ENCODE measurements around the gene PLCB1. TPM values are rescaled to one million over a fixed set of nuclear protein-coding genes. Genes with fewer than 3 reads are reported as not detected.

PLCB1 gene
- polyA plus RNA-seq, 1 donor (not counting 4 experiments of a cell fraction or from before 2014, with no cell fraction given): 0.37 TPM

DNA sequence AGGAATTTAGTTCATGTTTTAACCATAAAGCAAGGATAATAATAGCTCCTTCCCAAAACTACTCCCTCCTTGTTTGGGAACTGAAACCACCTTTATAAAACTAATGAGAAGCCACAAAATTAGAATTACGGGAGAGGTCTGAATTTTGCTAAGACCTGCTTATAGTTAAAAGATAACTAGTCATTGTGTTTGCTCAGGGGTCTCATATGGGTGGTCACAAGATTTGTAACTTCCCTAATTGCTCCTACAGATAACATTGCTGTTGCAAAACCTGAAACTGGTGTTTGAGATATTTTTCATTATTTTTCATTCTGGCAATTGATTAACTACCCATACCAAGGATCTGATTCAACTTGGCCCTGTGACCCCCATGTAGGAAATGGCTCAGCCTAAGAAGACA is 782.4 kb downstream of the PLCB1 start:
- H3K9me1 ChIP-seq (ENCODE audit: control insufficient read depth, extremely low read depth, insufficient read depth, low read length): no peaks in the 10 kb centered on the region
- no peaks in the 10 kb centered on the region for H3K9me3 ChIP-seq (ENCODE audit: control insufficient read depth, low read depth, low read length)
- no peak overlapping the region for H3K4me2 ChIP-seq (ENCODE audit: control insufficient read depth, extremely low read depth, insufficient read depth, low read depth, low read length)
- H3K27ac ChIP-seq (ENCODE audit: control insufficient read depth, insufficient read depth, low read length): no peak overlapping the region
- FAIRE-seq (no peak), DNase-seq (ENCODE audit: low read depth, low spot score) (no peak)
- no peaks in the 10 kb centered on the region for H3K4me1 ChIP-seq (ENCODE audit: control insufficient read depth, extremely low read depth, insufficient read depth, low read length)
- no peaks in the 10 kb centered on the region for H3K79me2 ChIP-seq (ENCODE audit: control insufficient read depth, insufficient read depth, low read length)
- no peaks in the 10 kb centered on the region for H4K20me1 ChIP-seq (ENCODE audit: control insufficient read depth, extremely low read depth, insufficient read depth, low read length)
- TF ChIP-seq, protein P1, sequence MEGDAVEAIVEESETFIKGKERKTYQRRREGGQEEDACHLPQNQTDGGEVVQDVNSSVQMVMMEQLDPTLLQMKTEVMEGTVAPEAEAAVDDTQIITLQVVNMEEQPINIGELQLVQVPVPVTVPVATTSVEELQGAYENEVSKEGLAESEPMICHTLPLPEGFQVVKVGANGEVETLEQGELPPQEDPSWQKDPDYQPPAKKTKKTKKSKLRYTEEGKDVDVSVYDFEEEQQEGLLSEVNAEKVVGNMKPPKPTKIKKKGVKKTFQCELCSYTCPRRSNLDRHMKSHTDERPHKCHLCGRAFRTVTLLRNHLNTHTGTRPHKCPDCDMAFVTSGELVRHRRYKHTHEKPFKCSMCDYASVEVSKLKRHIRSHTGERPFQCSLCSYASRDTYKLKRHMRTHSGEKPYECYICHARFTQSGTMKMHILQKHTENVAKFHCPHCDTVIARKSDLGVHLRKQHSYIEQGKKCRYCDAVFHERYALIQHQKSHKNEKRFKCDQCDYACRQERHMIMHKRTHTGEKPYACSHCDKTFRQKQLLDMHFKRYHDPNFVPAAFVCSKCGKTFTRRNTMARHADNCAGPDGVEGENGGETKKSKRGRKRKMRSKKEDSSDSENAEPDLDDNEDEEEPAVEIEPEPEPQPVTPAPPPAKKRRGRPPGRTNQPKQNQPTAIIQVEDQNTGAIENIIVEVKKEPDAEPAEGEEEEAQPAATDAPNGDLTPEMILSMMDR (optimal IDR thresholded peaks at IDR 0.05 in 1 of 3, IDR thresholded peaks at IDR 0.05 in 1 of 3, conservative IDR thresholded peaks at IDR 0.05 in 1 of 3; ENCODE audit: extremely low read depth in 1 of 3, insufficient read depth in 2 of 3, low read length in 3 of 3): no peak
- TF ChIP-seq EZH2 (IDR thresholded peaks at IDR 0.05; ENCODE audit: low read length): no peak
- H3K9ac ChIP-seq (ENCODE audit: control insufficient read depth, extremely low read depth, insufficient read depth, low read length): no peak overlapping the region
- no peak overlapping the region for H3K4me3 ChIP-seq (ENCODE audit: control insufficient read depth in 2 of 3, extremely low read depth in 1 of 3, insufficient read depth in 2 of 3, low read depth in 1 of 3, low read length in 3 of 3)
- no peaks in the 10 kb centered on the region for H3K36me3 ChIP-seq (ENCODE audit: control insufficient read depth in 2 of 2, extremely low read depth in 1 of 2, insufficient read depth in 2 of 2, low read length in 2 of 2)
- dilution Hi-C loops (cut with MboI; ENCODE audit: extremely low pct_ligation_motif_present, low sequenced_read_pairs): no loop called here
- H2AFZ ChIP-seq (ENCODE audit: control insufficient read depth, low read length): no peak overlapping the region
- no peaks in the 10 kb centered on the region for H3K27me3 ChIP-seq (ENCODE audit: control insufficient read depth, extremely low read depth, insufficient read depth, low read length)

DNA sequence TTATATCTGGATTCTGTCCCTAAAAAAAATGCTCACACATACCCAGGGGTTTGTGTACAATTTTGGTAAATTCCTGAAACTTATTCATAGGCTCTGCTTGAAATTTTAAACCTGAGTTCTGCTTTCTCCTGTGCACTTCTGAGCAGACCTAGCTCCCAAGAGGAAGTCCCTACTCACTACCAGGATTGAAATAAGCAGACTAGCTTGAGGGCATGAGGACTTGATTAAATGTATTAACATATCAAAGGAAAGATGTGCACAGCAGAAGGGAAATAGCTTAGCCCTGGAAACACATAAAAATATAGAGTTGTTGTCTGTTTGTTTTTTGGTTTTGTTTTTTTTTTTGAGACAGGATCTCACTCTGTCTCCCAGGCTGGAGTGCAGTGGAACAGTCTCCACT is 785.0 kb downstream of the PLCB1 start:
- dilution Hi-C loops (cut with MboI; ENCODE audit: extremely low pct_ligation_motif_present, low sequenced_read_pairs): no loop called here
- no peak overlapping the region for H2AFZ ChIP-seq (ENCODE audit: control insufficient read depth, low read length)
- H4K20me1 ChIP-seq (ENCODE audit: control insufficient read depth, extremely low read depth, insufficient read depth, low read length): no peaks in the 10 kb centered on the region
- no peak overlapping the region for H3K9ac ChIP-seq (ENCODE audit: control insufficient read depth, extremely low read depth, insufficient read depth, low read length)
- H3K4me3 ChIP-seq (ENCODE audit: control insufficient read depth in 2 of 3, extremely low read depth in 1 of 3, insufficient read depth in 2 of 3, low read depth in 1 of 3, low read length in 3 of 3): no peak overlapping the region
- no peaks in the 10 kb centered on the region for H3K79me2 ChIP-seq (ENCODE audit: control insufficient read depth, insufficient read depth, low read length)
- TF ChIP-seq EZH2 (IDR thresholded peaks at IDR 0.05; ENCODE audit: low read length): no peak
- H3K36me3 ChIP-seq (ENCODE audit: control insufficient read depth in 2 of 2, extremely low read depth in 1 of 2, insufficient read depth in 2 of 2, low read length in 2 of 2): no peaks in the 10 kb centered on the region
- no peak for FAIRE-seq
- DNase-seq (ENCODE audit: low read depth, low spot score): no peak
- no peaks in the 10 kb centered on the region for H3K9me1 ChIP-seq (ENCODE audit: control insufficient read depth, extremely low read depth, insufficient read depth, low read length)
- no peak overlapping the region for H3K4me2 ChIP-seq (ENCODE audit: control insufficient read depth, extremely low read depth, insufficient read depth, low read depth, low read length)
- no peaks in the 10 kb centered on the region for H3K27me3 ChIP-seq (ENCODE audit: control insufficient read depth, extremely low read depth, insufficient read depth, low read length)
- H3K4me1 ChIP-seq (ENCODE audit: control insufficient read depth, extremely low read depth, insufficient read depth, low read length): no peaks in the 10 kb centered on the region
- no peaks in the 10 kb centered on the region for H3K9me3 ChIP-seq (ENCODE audit: control insufficient read depth, low read depth, low read length)
- H3K27ac ChIP-seq (ENCODE audit: control insufficient read depth, insufficient read depth, low read length): no peak overlapping the region

DNA sequence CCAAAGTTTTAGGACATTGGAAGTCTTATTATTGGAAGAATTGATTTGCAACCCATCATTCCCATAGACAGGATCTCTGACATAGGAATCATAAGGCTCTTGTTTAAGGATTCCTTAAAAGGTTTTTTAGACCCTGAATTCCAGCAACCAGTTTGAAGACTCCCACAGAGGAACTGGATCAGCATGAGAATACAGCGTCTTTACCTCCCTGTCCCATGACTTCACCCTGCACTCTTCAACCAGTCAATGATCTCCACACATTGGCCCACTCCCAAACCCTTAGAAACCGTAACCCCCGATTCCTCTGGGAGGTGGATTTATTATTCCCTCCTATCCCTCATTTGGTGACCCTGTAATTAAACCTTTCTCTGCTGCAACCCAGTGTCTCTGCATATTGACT is 786.1 kb downstream of the PLCB1 start:
- Histone ChIP-seq H3K9me3 (ENCODE audit: control insufficient read depth, low read depth, low read length) (no peaks in the 10 kb centered on the region), H4K20me1 (ENCODE audit: control insufficient read depth, extremely low read depth, insufficient read depth, low read length) (no peaks in the 10 kb centered on the region), H3K27ac (ENCODE audit: control insufficient read depth, insufficient read depth, low read length) (no peak overlapping the region), H3K9ac (ENCODE audit: control insufficient read depth, extremely low read depth, insufficient read depth, low read length) (no peak overlapping the region), H3K36me3 (ENCODE audit: control insufficient read depth in 2 of 2, extremely low read depth in 1 of 2, insufficient read depth in 2 of 2, low read length in 2 of 2) (no peaks in the 10 kb centered on the region), H3K4me3 (ENCODE audit: control insufficient read depth in 2 of 3, extremely low read depth in 1 of 3, insufficient read depth in 2 of 3, low read depth in 1 of 3, low read length in 3 of 3) (no peak overlapping the region), H2AFZ (ENCODE audit: control insufficient read depth, low read length) (no peak overlapping the region), H3K9me1 (ENCODE audit: control insufficient read depth, extremely low read depth, insufficient read depth, low read length) (no peaks in the 10 kb centered on the region), H3K4me2 (ENCODE audit: control insufficient read depth, extremely low read depth, insufficient read depth, low read depth, low read length) (no peak overlapping the region), H3K4me1 (ENCODE audit: control insufficient read depth, extremely low read depth, insufficient read depth, low read length) (no peaks in the 10 kb centered on the region), H3K79me2 (ENCODE audit: control insufficient read depth, insufficient read depth, low read length) (no peaks in the 10 kb centered on the region), H3K27me3 (ENCODE audit: control insufficient read depth, extremely low read depth, insufficient read depth, low read length) (no peaks in the 10 kb centered on the region)
- no peak for DNase-seq (ENCODE audit: low read depth, low spot score)
- dilution Hi-C loops (cut with MboI; ENCODE audit: extremely low pct_ligation_motif_present, low sequenced_read_pairs): no loop called here
- no peak for FAIRE-seq
- TF ChIP-seq EZH2 (IDR thresholded peaks at IDR 0.05; ENCODE audit: low read length): no peak
- TF ChIP-seq, protein P1 (optimal IDR thresholded peaks at IDR 0.05 in 1 of 3, IDR thresholded peaks at IDR 0.05 in 1 of 3, conservative IDR thresholded peaks at IDR 0.05 in 1 of 3; ENCODE audit: extremely low read depth in 1 of 3, insufficient read depth in 2 of 3, low read length in 3 of 3): no peak

All from keratinocyte (primary cell).